ENCODE results near the gene DYNLRB1. TPM values are rescaled to one million over a fixed set of nuclear protein-coding genes. Genes with fewer than 3 reads are reported as not detected.

DYNLRB1 gene
- total RNA-seq, 1 donor from 2014 or later = 161 TPM

DNA sequence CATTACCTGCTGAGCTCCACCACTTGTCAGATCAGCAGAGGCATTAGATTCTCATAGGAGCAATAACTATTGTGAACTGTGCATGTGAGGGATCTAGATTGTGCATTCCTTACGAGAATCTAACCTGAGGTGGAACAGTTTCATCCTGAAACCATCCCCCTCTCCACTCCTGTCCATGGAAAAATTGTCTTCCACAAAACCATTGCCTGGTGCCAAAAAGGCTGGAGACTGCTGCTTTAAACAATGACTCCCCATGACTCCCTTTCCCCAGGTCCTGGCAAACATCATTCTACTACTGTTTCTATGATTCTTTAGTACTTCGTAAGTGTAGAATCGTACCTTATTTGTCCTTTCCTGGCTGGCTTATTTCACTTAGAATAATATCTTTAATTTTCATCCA lies 9.7 kb upstream of the DYNLRB1 start:
- DNase-seq (no peak), ATAC-seq (no peak)
- Histone ChIP-seq H3K36me3 (peaks cover 59% of the 10 kb centered on the region), H3K9me3 (no peaks in the 10 kb centered on the region), H3K4me3 (no peak overlapping the region), H3K27ac (no peak overlapping the region), H3K27me3 (ENCODE audit: low read depth) (no peaks in the 10 kb centered on the region), H3K4me1 (no peaks in the 10 kb centered on the region)
- intact Hi-C loops (cut with DNase I) = no loop called here
- TF ChIP-seq, protein P1, sequence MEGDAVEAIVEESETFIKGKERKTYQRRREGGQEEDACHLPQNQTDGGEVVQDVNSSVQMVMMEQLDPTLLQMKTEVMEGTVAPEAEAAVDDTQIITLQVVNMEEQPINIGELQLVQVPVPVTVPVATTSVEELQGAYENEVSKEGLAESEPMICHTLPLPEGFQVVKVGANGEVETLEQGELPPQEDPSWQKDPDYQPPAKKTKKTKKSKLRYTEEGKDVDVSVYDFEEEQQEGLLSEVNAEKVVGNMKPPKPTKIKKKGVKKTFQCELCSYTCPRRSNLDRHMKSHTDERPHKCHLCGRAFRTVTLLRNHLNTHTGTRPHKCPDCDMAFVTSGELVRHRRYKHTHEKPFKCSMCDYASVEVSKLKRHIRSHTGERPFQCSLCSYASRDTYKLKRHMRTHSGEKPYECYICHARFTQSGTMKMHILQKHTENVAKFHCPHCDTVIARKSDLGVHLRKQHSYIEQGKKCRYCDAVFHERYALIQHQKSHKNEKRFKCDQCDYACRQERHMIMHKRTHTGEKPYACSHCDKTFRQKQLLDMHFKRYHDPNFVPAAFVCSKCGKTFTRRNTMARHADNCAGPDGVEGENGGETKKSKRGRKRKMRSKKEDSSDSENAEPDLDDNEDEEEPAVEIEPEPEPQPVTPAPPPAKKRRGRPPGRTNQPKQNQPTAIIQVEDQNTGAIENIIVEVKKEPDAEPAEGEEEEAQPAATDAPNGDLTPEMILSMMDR (IDR thresholded peaks at IDR 0.05) = no peak

DNA sequence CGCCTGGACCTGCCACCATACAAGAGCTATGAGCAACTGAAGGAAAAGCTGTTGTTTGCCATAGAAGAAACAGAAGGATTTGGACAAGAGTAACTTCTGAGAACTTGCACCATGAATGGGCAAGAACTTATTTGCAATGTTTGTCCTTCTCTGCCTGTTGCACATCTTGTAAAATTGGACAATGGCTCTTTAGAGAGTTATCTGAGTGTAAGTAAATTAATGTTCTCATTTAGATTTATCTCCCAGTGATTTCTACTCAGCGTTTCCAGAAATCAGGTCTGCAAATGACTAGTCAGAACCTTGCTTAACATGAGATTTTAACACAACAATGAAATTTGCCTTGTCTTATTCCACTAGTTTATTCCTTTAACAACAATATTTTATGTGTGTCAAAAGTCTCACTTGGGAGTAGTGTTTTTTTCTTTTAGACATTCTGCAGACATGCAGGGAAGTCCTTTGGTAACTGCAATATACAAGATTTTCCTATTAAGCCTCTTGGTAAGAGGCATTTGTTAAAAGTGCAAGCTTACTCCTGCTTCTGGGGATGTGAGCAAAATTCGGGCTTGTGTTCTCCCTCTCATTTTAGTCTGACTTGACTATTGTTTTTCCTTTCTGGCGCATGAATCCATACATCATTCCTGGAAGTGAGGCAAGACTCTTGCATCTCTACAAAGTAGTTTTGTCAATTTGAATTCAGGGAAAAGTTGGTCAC lies 8.4 kb upstream of the DYNLRB1 start:
- Histone ChIP-seq H3K27me3 (ENCODE audit: low read depth) (no peaks in the 10 kb centered on the region), H3K4me1 (peaks cover 10% of the 10 kb centered on the region), H3K9me3 (no peaks in the 10 kb centered on the region), H3K27ac (no peak overlapping the region), H3K36me3 (peaks cover 59% of the 10 kb centered on the region), H3K4me3 (no peak overlapping the region)
- TF ChIP-seq, protein P1 (IDR thresholded peaks at IDR 0.05) = no peak
- ATAC-seq = no peak
- DNase-seq = no peak
- intact Hi-C loops (cut with DNase I) = no loop called here

DNA sequence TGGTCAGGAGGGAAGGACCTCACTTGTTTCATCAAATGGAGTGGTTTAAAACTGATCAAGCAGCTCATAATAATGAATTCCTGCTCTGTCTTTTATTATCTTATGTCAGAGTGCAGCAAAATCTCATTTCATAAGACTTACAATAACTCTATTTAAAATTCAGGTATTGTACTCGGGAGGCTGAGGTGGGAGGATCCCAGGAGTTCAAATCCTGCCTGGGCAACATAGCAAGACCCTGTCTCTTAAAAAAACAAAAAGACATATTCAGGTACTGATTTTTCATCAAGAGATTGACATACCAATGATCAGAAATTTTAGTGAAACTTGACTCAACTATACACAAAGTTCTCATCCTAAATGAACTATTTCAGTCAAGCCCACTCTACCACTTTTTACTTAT lies 5.6 kb upstream of the DYNLRB1 start:
- DNase-seq = no peak
- Histone ChIP-seq H3K27me3 (ENCODE audit: low read depth) (no peaks in the 10 kb centered on the region), H3K4me1 (peaks cover 23% of the 10 kb centered on the region), H3K27ac (no peak overlapping the region), H3K36me3 (peaks cover 42% of the 10 kb centered on the region), H3K9me3 (no peaks in the 10 kb centered on the region), H3K4me3 (no peak overlapping the region)
- intact Hi-C loops (cut with DNase I) = no loop called here
- no peak for ATAC-seq
- TF ChIP-seq, protein P1 (IDR thresholded peaks at IDR 0.05) = no peak

DNA sequence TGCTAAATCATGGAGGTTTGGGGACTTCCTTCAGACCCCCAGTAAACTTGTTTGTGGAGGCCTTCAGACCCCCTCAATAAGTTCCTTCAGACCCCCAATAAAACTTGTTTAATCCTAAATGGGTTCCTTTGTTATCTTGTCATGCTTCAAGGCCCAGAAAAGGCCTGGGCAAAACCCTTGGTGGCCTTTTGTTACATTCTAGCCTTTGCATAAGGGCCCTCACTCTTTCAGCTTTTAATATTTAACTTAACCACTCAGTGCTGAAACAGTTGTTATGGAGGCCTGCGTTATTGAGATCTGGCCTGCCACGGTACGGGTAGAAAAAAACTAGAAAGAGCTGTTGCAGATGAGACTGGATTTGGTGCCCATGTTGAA lies 4.3 kb upstream of the DYNLRB1 start:
- peak overlapping the region; percentile 2 for H3K27ac ChIP-seq
- intact Hi-C loops (cut with DNase I) = no loop called here

DNA sequence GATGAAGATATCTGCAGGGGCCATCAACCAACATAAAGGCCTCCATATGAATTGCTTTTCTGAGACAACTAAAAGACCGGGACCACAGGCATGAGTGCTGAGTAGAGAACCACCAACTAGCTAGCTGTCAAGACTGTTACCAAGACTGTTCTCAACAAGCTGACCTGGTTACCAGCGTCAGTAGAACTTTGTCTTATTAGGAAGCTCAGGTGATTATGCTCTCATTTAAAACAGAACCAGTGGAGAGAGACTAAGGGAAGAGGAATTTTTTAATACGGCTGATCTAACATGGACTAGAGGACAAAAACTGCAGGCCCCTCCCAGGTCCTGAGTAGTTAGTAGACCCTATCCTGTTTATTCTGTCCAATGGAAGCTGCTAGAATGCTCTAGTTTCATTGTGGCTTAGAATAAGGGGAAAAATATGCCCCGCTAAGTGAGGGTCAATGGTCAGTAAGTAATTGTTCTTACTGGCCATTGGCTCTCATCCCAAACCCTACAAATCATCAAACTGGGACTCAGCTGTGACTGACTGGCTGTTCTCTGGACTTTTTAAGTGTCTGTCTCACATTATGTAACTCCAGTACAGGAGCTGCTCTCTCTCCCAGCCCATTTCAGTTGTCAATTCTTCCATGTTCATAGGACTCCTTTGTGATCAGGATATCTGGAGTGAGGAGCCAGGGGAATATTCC lies 3.8 kb upstream of the DYNLRB1 start:
- intact Hi-C loops (cut with DNase I) = no loop called here
- no peak for DNase-seq
- no peak for ATAC-seq
- Histone ChIP-seq H3K27me3 (ENCODE audit: low read depth) (no peaks in the 10 kb centered on the region), H3K4me3 (no peak overlapping the region), H3K36me3 (peaks cover 26% of the 10 kb centered on the region), H3K4me1 (peaks cover 27% of the 10 kb centered on the region), H3K27ac (peak overlapping the region; percentile 2), H3K9me3 (no peaks in the 10 kb centered on the region)
- TF ChIP-seq, protein P1 (IDR thresholded peaks at IDR 0.05) = no peak

More for the DNA sequence above, 4.3 kb upstream of the DYNLRB1 start:
- ATAC-seq (no peak), DNase-seq (no peak)
- TF ChIP-seq, protein P1 (IDR thresholded peaks at IDR 0.05) = no peak
- H3K27me3 ChIP-seq (ENCODE audit: low read depth) = no peaks in the 10 kb centered on the region
- peaks cover 29% of the 10 kb centered on the region for H3K36me3 ChIP-seq
- H3K4me3 ChIP-seq = no peak overlapping the region
- no peaks in the 10 kb centered on the region for H3K9me3 ChIP-seq
- H3K4me1 ChIP-seq = peaks cover 23% of the 10 kb centered on the region
